Ishikawa (cell line): ENCODE data around the gene HEXIM2.

Experiments used
- CEBPB ChIP-seq: IDR thresholded peaks from 2 replicates; pipeline ENCODE4 v1.6.1; 2012
- CREB1 ChIP-seq: IDR thresholded peaks from 2 replicates; pipeline ENCODE4 v1.6.1; 2012; ENCODE audit warnings: low read depth
- EGR1 ChIP-seq: IDR thresholded peaks from 2 replicates; pipeline ENCODE4 v1.6.1; 2012
- EP300 ChIP-seq: IDR thresholded peaks from 2 replicates; pipeline ENCODE4 v1.6.1; 2012; ENCODE audit warnings: borderline replicate concordance
- FOXM1 ChIP-seq: IDR thresholded peaks from 2 replicates; pipeline ENCODE4 v1.6.1; 2012; ENCODE audit warnings: low read depth, borderline replicate concordance
- MAX ChIP-seq: IDR thresholded peaks from 2 replicates; pipeline ENCODE4 v1.6.1; 2012
- NFIC ChIP-seq: IDR thresholded peaks from 2 replicates; pipeline ENCODE4 v1.6.1; 2012
- RAD21 ChIP-seq: IDR thresholded peaks from 2 replicates; pipeline ENCODE4 v1.6.1; 2012; ENCODE audit warnings: low read depth
- REST ChIP-seq: IDR thresholded peaks from 2 replicates; pipeline ENCODE4 v1.6.1; 2012; ENCODE audit warnings: low read depth, mild to moderate bottlenecking
- TAF1 ChIP-seq: IDR thresholded peaks from 2 replicates; pipeline ENCODE4 v1.6.1; 2012; ENCODE audit warnings: low read depth, mild to moderate bottlenecking
- TCF12 ChIP-seq: IDR thresholded peaks from 2 replicates; pipeline ENCODE4 v1.6.1; 2012; ENCODE audit warnings: low read depth
- TEAD4 ChIP-seq: IDR thresholded peaks from 2 replicates; pipeline ENCODE4 v1.6.1; 2012
- USF1 ChIP-seq: IDR thresholded peaks from 2 replicates; pipeline ENCODE4 v1.6.1; 2012
- YY1 ChIP-seq: IDR thresholded peaks from 2 replicates; pipeline ENCODE4 v1.6.1; 2012; ENCODE audit warnings: low read depth
- ZBTB7A ChIP-seq: IDR thresholded peaks from 2 replicates; pipeline ENCODE4 v1.6.1; 2012; ENCODE audit warnings: low read depth

HEXIM2 gene

GRCh38 chr17:45118691-45119090 is 43.0 kb upstream of the HEXIM2 start:
- no peak for TF ChIP-seq USF1
- TF ChIP-seq NFIC, result no peak
- no peak for TF ChIP-seq EGR1
- TF ChIP-seq EP300, result no peak
- TF ChIP-seq ZBTB7A, result no peak
- no peak for TF ChIP-seq TEAD4
- no peak for TF ChIP-seq FOXM1
- no peak for TF ChIP-seq MAX
- no peak for TF ChIP-seq YY1

GRCh38 chr17:45119964-45120363 is 41.7 kb upstream of the HEXIM2 start:
- no peak for TF ChIP-seq TCF12
- TF ChIP-seq REST, result no peak

GRCh38 chr17:45120558-45120957 is 41.1 kb upstream of the HEXIM2 start:
- TF ChIP-seq NFIC, result no peak
- TF ChIP-seq YY1, result no peak

- TF ChIP-seq NFIC, result no peak
- no peak for TF ChIP-seq EGR1
- TF ChIP-seq RAD21, result no peak
- no peak for TF ChIP-seq REST
- no peak for TF ChIP-seq TEAD4
- no peak for TF ChIP-seq USF1
- TF ChIP-seq TAF1, result no peak
- TF ChIP-seq FOXM1, result no peak
- TF ChIP-seq TCF12, result no peak
- no peak for TF ChIP-seq CREB1
- TF ChIP-seq MAX, result no peak
- no peak for TF ChIP-seq CEBPB
- TF ChIP-seq ZBTB7A, result no peak
These were observed 40.6 kb upstream of the HEXIM2 start for GRCh38 chr17:45121055-45121454.

- TF ChIP-seq NFIC (no peak), USF1 (no peak), REST (no peak), CEBPB (no peak), FOXM1 (no peak), ZBTB7A (no peak), CREB1 (no peak), RAD21 (no peak), MAX (no peak), TAF1 (no peak), TEAD4 (no peak), EGR1 (no peak), TCF12 (no peak), EP300 (no peak), YY1 (no peak)
These were observed 38.5 kb upstream of the HEXIM2 start for GRCh38 chr17:45123076-45123770.
